PC-9 (cell line): ENCODE measurements around the gene RGS7. TPM values are rescaled to one million over a fixed set of nuclear protein-coding genes. Genes with fewer than 3 reads are reported as not detected.

ENCODE experiments used
- BruUV-seq: library from RNA; stranded (reverse); fragments of 400-500 nt; replicated peaks from 2 replicates; lab custom pipeline; 2021; lab: Mats Ljungman, UMichigan
- CTCF ChIA-PET: fragments of 300-600 bp; sonication (Branson Sonifier 250); formaldehyde crosslinking; loops from one replicate; lab custom pipeline; 2022; ENCODE audit warnings: antibody characterized with exemption; lab: Charles Lee
- POLR2A ChIA-PET: fragments of 300-600 bp; sonication (Branson Sonifier 250); formaldehyde crosslinking; loops from one replicate; lab custom pipeline; 2022; ENCODE audit warnings: antibody characterized with exemption; ENCODE audit not compliant: unreplicated experiment; lab: Charles Lee
- DNase-seq, 2 experiments: peaks; one replicate each; pipeline versions ENCODE4 v3.0.0 to v3.0.0-alpha.2; 2015 to 2022; ENCODE audit warnings: mixed read lengths in 1 of 2
- H2AFZ ChIP-seq: fragments of 200-600 bp; sonication (generic); 2 replicates; pipeline ENCODE4 v1.8.1; 2017; ENCODE audit warnings: antibody characterized with exemption
- H3F3A ChIP-seq: fragments of 200-600 bp; sonication (generic); 2 replicates; pipeline ENCODE4 v1.8.1; 2017; ENCODE audit warnings: antibody characterized with exemption, mild to moderate bottlenecking, low read depth; ENCODE audit not compliant: insufficient read depth
- H3K27ac ChIP-seq: fragments of 200-600 bp; sonication (generic); 2 replicates; pipeline ENCODE4 v1.6.1; 2016; ENCODE audit warnings: mixed run types
- H3K27me3 ChIP-seq: fragments of 200-600 bp; sonication (generic); 2 replicates; pipeline ENCODE4 v1.6.1; 2016; ENCODE audit warnings: low read depth, mixed run types; ENCODE audit not compliant: insufficient read depth
- H3K36me3 ChIP-seq: fragments of 200-600 bp; sonication (generic); 2 replicates; pipeline ENCODE4 v1.6.1; 2016; ENCODE audit warnings: low read depth, mixed run types
- H3K4me1 ChIP-seq: fragments of 200-600 bp; sonication (generic); replicated peaks from 2 replicates; pipeline ENCODE4 v1.6.1; 2016; ENCODE audit warnings: mixed run types; ENCODE audit not compliant: insufficient read depth
- H3K4me2 ChIP-seq: fragments of 200-600 bp; sonication (generic); 2 replicates; pipeline ENCODE4 v1.6.1; 2017; ENCODE audit warnings: mixed run types
- H3K4me3 ChIP-seq: fragments of 200-600 bp; sonication (generic); 2 replicates; pipeline ENCODE4 v1.6.1; 2016; ENCODE audit warnings: mixed run types
- H3K79me2 ChIP-seq: fragments of 200-600 bp; sonication (generic); 2 replicates; pipeline ENCODE4 v1.6.1; 2017; ENCODE audit warnings: low read depth, mixed run types
- H3K9me2 ChIP-seq: fragments of 200-600 bp; sonication (generic); 2 replicates; pipeline ENCODE4 v1.8.1; 2017; ENCODE audit warnings: mild to moderate bottlenecking; ENCODE audit not compliant: insufficient read depth
- H3K9me3 ChIP-seq: fragments of 200-600 bp; sonication (generic); 2 replicates; pipeline ENCODE4 v1.8.1; 2016; ENCODE audit warnings: low read depth; ENCODE audit not compliant: insufficient read depth
- H4K20me1 ChIP-seq: fragments of 200-600 bp; sonication (generic); 2 replicates; pipeline ENCODE4 v1.8.1; 2017; ENCODE audit not compliant: insufficient read depth
- EZH2 ChIP-seq: fragments of 200-600 bp; sonication (generic); IDR thresholded peaks from 2 replicates; pipeline ENCODE4 v1.8.0; 2017; ENCODE audit warnings: antibody characterized with exemption, low read depth
- intact Hi-C: fragments of 100-400 bp; cut with micrococcal nuclease; formaldehyde crosslinking; loops from one replicate; pipeline ENCODE4 v1.10.0; 2022; ENCODE audit not compliant: unreplicated experiment
- total RNA-seq: library from RNA; stranded (reverse); gene quantifications from 2 replicates; pipeline ENCODE4 v1.2.3, GENCODE V29; 2021
- TF ChIP-seq, protein P1 (sequence below): fragments of 200-600 bp; sonication (generic); conservative IDR thresholded peaks from 2 replicates; pipeline ENCODE4 v1.6.1; 2017; ENCODE audit warnings: mixed run types, antibody characterized with exemption, mild to moderate bottlenecking, moderate library complexity

RGS7 gene
- total RNA-seq, 1 experiment from 2014 or later = 5.8 TPM

DNA sequence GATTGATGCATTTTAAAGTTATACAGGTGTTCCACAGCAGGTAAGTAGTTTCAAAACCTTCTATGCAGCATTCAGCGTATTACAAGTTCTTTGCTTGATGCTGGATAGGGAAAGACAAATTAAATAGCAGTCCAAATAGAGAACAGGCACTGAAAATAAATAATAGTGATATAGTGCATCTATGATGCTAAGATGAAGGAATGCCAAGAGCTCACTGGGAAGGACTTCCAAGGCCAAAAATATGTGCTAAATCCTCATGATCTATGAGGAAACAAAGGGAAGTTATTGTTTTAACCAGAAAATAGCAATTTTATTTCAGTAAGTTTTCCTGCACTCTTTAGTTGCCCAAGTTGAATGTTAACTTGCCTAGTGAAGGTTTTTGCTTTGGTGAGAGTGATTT is 617.3 kb downstream of the RGS7 start:
- Histone ChIP-seq H3K4me1 (no peaks in the 10 kb centered on the region), H4K20me1 (no peaks in the 10 kb centered on the region), H3F3A (no peaks in the 10 kb centered on the region), H3K4me3 (no peak overlapping the region), H3K79me2 (no peaks in the 10 kb centered on the region), H2AFZ (no peak overlapping the region), H3K27me3 (peaks cover 24% of the 10 kb centered on the region; the same call in 1 of the 2 replicates), H3K27ac (no peak overlapping the region), H3K4me2 (no peak overlapping the region), H3K9me2 (no peaks in the 10 kb centered on the region), H3K36me3 (no peaks in the 10 kb centered on the region), H3K9me3 (no peaks in the 10 kb centered on the region)
- DNase-seq = no peak
- TF ChIP-seq, protein P1, sequence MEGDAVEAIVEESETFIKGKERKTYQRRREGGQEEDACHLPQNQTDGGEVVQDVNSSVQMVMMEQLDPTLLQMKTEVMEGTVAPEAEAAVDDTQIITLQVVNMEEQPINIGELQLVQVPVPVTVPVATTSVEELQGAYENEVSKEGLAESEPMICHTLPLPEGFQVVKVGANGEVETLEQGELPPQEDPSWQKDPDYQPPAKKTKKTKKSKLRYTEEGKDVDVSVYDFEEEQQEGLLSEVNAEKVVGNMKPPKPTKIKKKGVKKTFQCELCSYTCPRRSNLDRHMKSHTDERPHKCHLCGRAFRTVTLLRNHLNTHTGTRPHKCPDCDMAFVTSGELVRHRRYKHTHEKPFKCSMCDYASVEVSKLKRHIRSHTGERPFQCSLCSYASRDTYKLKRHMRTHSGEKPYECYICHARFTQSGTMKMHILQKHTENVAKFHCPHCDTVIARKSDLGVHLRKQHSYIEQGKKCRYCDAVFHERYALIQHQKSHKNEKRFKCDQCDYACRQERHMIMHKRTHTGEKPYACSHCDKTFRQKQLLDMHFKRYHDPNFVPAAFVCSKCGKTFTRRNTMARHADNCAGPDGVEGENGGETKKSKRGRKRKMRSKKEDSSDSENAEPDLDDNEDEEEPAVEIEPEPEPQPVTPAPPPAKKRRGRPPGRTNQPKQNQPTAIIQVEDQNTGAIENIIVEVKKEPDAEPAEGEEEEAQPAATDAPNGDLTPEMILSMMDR = no peak
- no peak for TF ChIP-seq EZH2
- ChIA-PET POLR2A (interaction anchor here (0.7 kb wide), 1 partner anchor 63 kb away, joined by 4 read pairs; no protein-coding TSS in a partner anchor), CTCF (no interaction called here)
- no TSS peak for BruUV-seq
- intact Hi-C loops = no loop called here

DNA sequence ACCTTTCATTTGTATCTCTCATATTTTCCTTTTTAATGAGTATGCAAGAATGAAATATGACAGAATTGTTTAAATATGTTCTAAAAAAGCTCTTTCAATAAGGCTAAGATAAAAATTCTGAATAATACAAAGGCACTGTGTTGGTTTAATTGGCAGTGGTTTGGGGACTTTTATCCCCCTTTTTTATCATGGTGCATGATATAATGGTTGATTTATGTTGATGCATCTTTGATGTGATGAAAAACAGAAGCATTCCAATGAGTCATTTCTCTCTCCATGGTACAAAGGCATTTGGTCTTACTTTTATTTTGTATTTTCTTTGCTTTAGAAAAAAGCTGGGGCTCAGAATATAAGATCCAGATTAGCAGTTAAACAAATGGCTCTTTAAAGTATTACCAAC is 617.9 kb downstream of the RGS7 start:
- TF ChIP-seq, protein P1 = no peak
- TF ChIP-seq EZH2 = no peak
- no peaks in the 10 kb centered on the region for H3K4me1 ChIP-seq
- no TSS peak for BruUV-seq
- H2AFZ ChIP-seq = no peak overlapping the region
- no peaks in the 10 kb centered on the region for H3K36me3 ChIP-seq
- H3K4me3 ChIP-seq = no peak overlapping the region
- no peak overlapping the region for H3K4me2 ChIP-seq
- no peaks in the 10 kb centered on the region for H4K20me1 ChIP-seq
- POLR2A ChIA-PET = interaction anchor here (0.7 kb wide), 1 partner anchor 64 kb away, joined by 4 read pairs; no protein-coding TSS in a partner anchor
- peaks cover 24% of the 10 kb centered on the region; the same call in 1 of the 2 replicates for H3K27me3 ChIP-seq
- intact Hi-C loops = no loop called here
- no peaks in the 10 kb centered on the region for H3F3A ChIP-seq
- H3K9me3 ChIP-seq = no peaks in the 10 kb centered on the region
- CTCF ChIA-PET = no interaction called here
- no peak for DNase-seq
- no peaks in the 10 kb centered on the region for H3K79me2 ChIP-seq
- no peaks in the 10 kb centered on the region for H3K9me2 ChIP-seq
- H3K27ac ChIP-seq = no peak overlapping the region

- TF ChIP-seq, protein P1 = no peak
- TF ChIP-seq EZH2 = no peak
- H3K9me2 ChIP-seq = no peaks in the 10 kb centered on the region
- H3K9me3 ChIP-seq = no peaks in the 10 kb centered on the region
- no peaks in the 10 kb centered on the region for H4K20me1 ChIP-seq
- H3K36me3 ChIP-seq = no peaks in the 10 kb centered on the region
- no peak overlapping the region for H3K4me3 ChIP-seq
- no TSS peak for BruUV-seq
- POLR2A ChIA-PET = no interaction called here
- no peak overlapping the region for H3K27ac ChIP-seq
- intact Hi-C loops = no loop called here
- no peaks in the 10 kb centered on the region for H3F3A ChIP-seq
- no peaks in the 10 kb centered on the region for H3K79me2 ChIP-seq
- peaks cover 24% of the 10 kb centered on the region; the same call in 1 of the 2 replicates for H3K27me3 ChIP-seq
- no peak overlapping the region for H2AFZ ChIP-seq
- CTCF ChIA-PET = no interaction called here
- no peaks in the 10 kb centered on the region for H3K4me1 ChIP-seq
- no peak overlapping the region for H3K4me2 ChIP-seq
- DNase-seq = no peak
Measured at GRCh38 chr1:240737766-240738265, 619.2 kb downstream of the RGS7 start.
